ENCODE results near the gene ECM1.

ECM1 gene

DNA sequence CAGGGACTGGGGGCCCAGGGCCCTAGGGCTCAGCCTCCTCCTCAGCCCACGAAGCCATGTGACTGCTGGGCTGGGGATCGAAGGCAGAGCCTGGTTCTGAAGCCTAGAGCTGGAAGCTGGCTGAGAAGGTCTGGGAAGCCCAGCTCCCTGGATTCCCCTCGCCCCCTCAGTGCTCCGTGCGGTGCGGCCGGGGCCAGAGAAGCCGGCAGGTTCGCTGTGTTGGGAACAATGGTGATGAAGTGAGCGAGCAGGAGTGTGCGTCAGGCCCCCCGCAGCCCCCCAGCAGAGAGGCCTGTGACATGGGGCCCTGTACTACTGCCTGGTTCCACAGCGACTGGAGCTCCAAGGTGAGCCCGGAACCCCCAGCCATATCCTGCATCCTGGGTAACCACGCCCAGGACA is 50.4 kb downstream of the ECM1 start:
- Histone ChIP-seq H2BK120ac (ENCODE audit: low read depth, low read length) (no peak overlapping the region), H3K9ac (ENCODE audit: low read length) (peak overlapping the region; percentile 61), H2BK5ac (ENCODE audit: low read depth, low read length, poor library complexity, severe bottlenecking) (no peak overlapping the region), H3K9me3 (ENCODE audit: control insufficient read depth, low read length) (no peaks in the 10 kb centered on the region), H3K79me1 (replicated peaks; ENCODE audit: low read length, poor library complexity, severe bottlenecking) (peaks cover 36% of the 10 kb centered on the region), H4K8ac (ENCODE audit: low read length) (no peak overlapping the region), H3K4me1 (ENCODE audit: control insufficient read depth, insufficient read depth, low read depth, low read length) (peaks cover 48% of the 10 kb centered on the region), H3K27me3 (ENCODE audit: control insufficient read depth in 1 of 2, insufficient read depth in 1 of 2, low read length in 2 of 2) (no peaks in the 10 kb centered on the region), H3K4me2 (ENCODE audit: low read length, poor library complexity, severe bottlenecking) (no peak overlapping the region), H3K4me3 (ENCODE audit: insufficient read depth in 1 of 2, low read depth in 1 of 2, low read length in 2 of 2) (no peak overlapping the region), H2AFZ (ENCODE audit: low read depth, low read length) (no peak overlapping the region), H3K27ac (ENCODE audit: low read length, poor library complexity, severe bottlenecking) (no peak overlapping the region), H2BK12ac (ENCODE audit: low read length in 2 of 2) (peak overlapping the region in 1 of 2 experiments; percentile 10), H3K18ac (ENCODE audit: low read depth in 1 of 2, low read length in 2 of 2) (no peak overlapping the region), H3K14ac (ENCODE audit: low read length in 2 of 2) (no peak overlapping the region), H3K4ac (ENCODE audit: low read depth in 1 of 2, low read length in 2 of 2) (no peak overlapping the region), H3K36me3 (ENCODE audit: control insufficient read depth in 1 of 2, insufficient read depth in 2 of 2, low read depth in 1 of 2, low read length in 2 of 2) (peaks cover 43 to 58% of the 10 kb centered on the region in 2 experiments), H2BK15ac (ENCODE audit: low read depth, poor library complexity, severe bottlenecking) (no peak overlapping the region), H4K91ac (ENCODE audit: low read length) (peak overlapping the region; percentile 64), H2AK5ac (ENCODE audit: low read length, severe bottlenecking) (no peak overlapping the region), H3K23ac (ENCODE audit: low read length in 2 of 2) (no peak overlapping the region)
- WGBS: 85% methylated on average over 15 of the region's 15 CpGs
- peak; percentile 18 for DNase-seq

DNA sequence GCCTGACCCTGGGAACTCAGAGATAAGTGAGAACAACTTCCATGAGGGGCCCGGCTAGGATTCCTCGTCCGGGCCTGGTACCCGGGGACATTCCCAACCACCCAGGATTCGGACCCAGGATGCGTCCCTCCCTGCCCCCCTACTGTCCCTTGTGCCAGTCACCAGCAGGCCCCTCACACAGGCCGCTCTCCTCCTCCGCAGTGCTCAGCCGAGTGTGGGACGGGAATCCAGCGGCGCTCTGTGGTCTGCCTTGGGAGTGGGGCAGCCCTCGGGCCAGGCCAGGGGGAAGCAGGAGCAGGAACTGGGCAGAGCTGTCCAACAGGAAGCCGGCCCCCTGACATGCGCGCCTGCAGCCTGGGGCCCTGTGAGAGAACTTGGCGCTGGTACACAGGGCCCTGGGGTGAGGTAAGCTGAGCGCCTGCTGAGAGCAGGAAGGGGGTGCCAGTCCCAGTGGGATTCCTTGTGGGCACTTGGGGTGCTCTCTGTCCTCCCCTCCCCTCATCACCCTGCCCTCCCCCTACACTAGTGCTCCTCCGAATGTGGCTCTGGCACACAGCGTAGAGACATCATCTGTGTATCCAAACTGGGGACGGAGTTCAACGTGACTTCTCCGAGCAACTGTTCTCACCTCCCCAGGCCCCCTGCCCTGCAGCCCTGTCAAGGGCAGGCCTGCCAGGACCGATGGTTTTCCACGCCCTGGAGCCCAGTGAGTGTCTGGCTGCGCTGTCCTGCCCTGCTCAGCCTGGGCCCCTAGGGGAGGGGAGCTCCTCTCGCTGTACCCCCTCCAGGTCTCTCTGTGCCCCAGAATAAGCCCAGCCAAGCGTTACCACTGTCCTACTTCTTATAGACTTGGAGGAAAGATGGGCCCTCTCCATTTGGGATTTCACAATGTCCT is 51.1 kb downstream of the ECM1 start:
- H3K14ac ChIP-seq (ENCODE audit: low read length in 2 of 2): peak overlapping the region in 1 of 2 experiments; percentile 44
- peak overlapping the region; percentile 9 to 53 for H3K18ac ChIP-seq (ENCODE audit: low read depth in 1 of 2, low read length in 2 of 2)
- H3K23ac ChIP-seq (ENCODE audit: low read length in 2 of 2): no peak overlapping the region
- H3K36me3 ChIP-seq (ENCODE audit: control insufficient read depth in 1 of 2, insufficient read depth in 2 of 2, low read depth in 1 of 2, low read length in 2 of 2): peaks cover 42 to 53% of the 10 kb centered on the region in 2 experiments
- H3K79me1 ChIP-seq (replicated peaks; ENCODE audit: low read length, poor library complexity, severe bottlenecking): peaks cover 36% of the 10 kb centered on the region
- peaks cover 53% of the 10 kb centered on the region for H3K4me1 ChIP-seq (ENCODE audit: control insufficient read depth, insufficient read depth, low read depth, low read length)
- peak; percentile 26 for DNase-seq
- H2AK5ac ChIP-seq (ENCODE audit: low read length, severe bottlenecking): no peak overlapping the region
- H4K91ac ChIP-seq (ENCODE audit: low read length): no peak overlapping the region
- H3K4ac ChIP-seq (ENCODE audit: low read depth in 1 of 2, low read length in 2 of 2): peak overlapping the region; percentile 19 to 41
- peak overlapping the region in 1 of 2 experiments; percentile 49 for H2BK12ac ChIP-seq (ENCODE audit: low read length in 2 of 2)
- no peak overlapping the region for H2BK5ac ChIP-seq (ENCODE audit: low read depth, low read length, poor library complexity, severe bottlenecking)
- no peak overlapping the region for H2BK120ac ChIP-seq (ENCODE audit: low read depth, low read length)
- H3K4me2 ChIP-seq (ENCODE audit: low read length, poor library complexity, severe bottlenecking): no peak overlapping the region
- H2BK15ac ChIP-seq (ENCODE audit: low read depth, poor library complexity, severe bottlenecking): peak overlapping the region; percentile 4
- 90% methylated on average over 26 of the region's 28 CpGs for WGBS
- no peaks in the 10 kb centered on the region for H3K27me3 ChIP-seq (ENCODE audit: control insufficient read depth in 1 of 2, insufficient read depth in 1 of 2, low read length in 2 of 2)
- no peak overlapping the region for H3K27ac ChIP-seq (ENCODE audit: low read length, poor library complexity, severe bottlenecking)
- no peak overlapping the region for H4K8ac ChIP-seq (ENCODE audit: low read length)
- no peak overlapping the region for H2AFZ ChIP-seq (ENCODE audit: low read depth, low read length)
- H3K4me3 ChIP-seq (ENCODE audit: insufficient read depth in 1 of 2, low read depth in 1 of 2, low read length in 2 of 2): no peak overlapping the region
- H3K9ac ChIP-seq (ENCODE audit: low read length): peak overlapping the region; percentile 61
- no peaks in the 10 kb centered on the region for H3K9me3 ChIP-seq (ENCODE audit: control insufficient read depth, low read length)

GRCh38 chr1:150559656-150560010 is 51.7 kb downstream of the ECM1 start:
- Histone ChIP-seq H3K14ac (ENCODE audit: low read length in 2 of 2) (no peak overlapping the region), H4K8ac (ENCODE audit: low read length) (no peak overlapping the region), H3K4me3 (ENCODE audit: insufficient read depth in 1 of 2, low read depth in 1 of 2, low read length in 2 of 2) (no peak overlapping the region), H4K91ac (ENCODE audit: low read length) (no peak overlapping the region), H2BK5ac (ENCODE audit: low read depth, low read length, poor library complexity, severe bottlenecking) (no peak overlapping the region), H3K23ac (ENCODE audit: low read length in 2 of 2) (no peak overlapping the region), H3K9ac (ENCODE audit: low read length) (peak overlapping the region; percentile 61), H3K27ac (ENCODE audit: low read length, poor library complexity, severe bottlenecking) (no peak overlapping the region), H3K27me3 (ENCODE audit: control insufficient read depth in 1 of 2, insufficient read depth in 1 of 2, low read length in 2 of 2) (no peaks in the 10 kb centered on the region), H2BK120ac (ENCODE audit: low read depth, low read length) (no peak overlapping the region), H3K36me3 (ENCODE audit: control insufficient read depth in 1 of 2, insufficient read depth in 2 of 2, low read depth in 1 of 2, low read length in 2 of 2) (peaks cover 36 to 46% of the 10 kb centered on the region in 2 experiments), H2BK12ac (ENCODE audit: low read length in 2 of 2) (peak overlapping the region in 1 of 2 experiments; percentile 55), H2BK15ac (ENCODE audit: low read depth, poor library complexity, severe bottlenecking) (no peak overlapping the region), H3K4me1 (ENCODE audit: control insufficient read depth, insufficient read depth, low read depth, low read length) (peaks cover 58% of the 10 kb centered on the region), H3K18ac (ENCODE audit: low read depth in 1 of 2, low read length in 2 of 2) (peak overlapping the region; percentile 23 to 34), H2AK5ac (ENCODE audit: low read length, severe bottlenecking) (peak overlapping the region; percentile 30), H3K9me3 (ENCODE audit: control insufficient read depth, low read length) (no peaks in the 10 kb centered on the region), H3K4ac (ENCODE audit: low read depth in 1 of 2, low read length in 2 of 2) (peak overlapping the region in 1 of 2 experiments; percentile 41), H3K4me2 (ENCODE audit: low read length, poor library complexity, severe bottlenecking) (no peak overlapping the region), H3K79me1 (replicated peaks; ENCODE audit: low read length, poor library complexity, severe bottlenecking) (peaks cover 36% of the 10 kb centered on the region), H2AFZ (ENCODE audit: low read depth, low read length) (no peak overlapping the region)
- WGBS: 84% methylated on average over 8 of the region's 10 CpGs
- DNase-seq: no peak

GRCh38 chr1:150560011-150560438 is 52.1 kb downstream of the ECM1 start:
- Histone ChIP-seq H3K4me1 (ENCODE audit: control insufficient read depth, insufficient read depth, low read depth, low read length) (peaks cover 59% of the 10 kb centered on the region), H3K4me2 (ENCODE audit: low read length, poor library complexity, severe bottlenecking) (no peak overlapping the region), H3K4ac (ENCODE audit: low read depth in 1 of 2, low read length in 2 of 2) (no peak overlapping the region), H3K27ac (ENCODE audit: low read length, poor library complexity, severe bottlenecking) (no peak overlapping the region), H2AK5ac (ENCODE audit: low read length, severe bottlenecking) (peak overlapping the region; percentile 30), H3K23ac (ENCODE audit: low read length in 2 of 2) (no peak overlapping the region), H2BK12ac (ENCODE audit: low read length in 2 of 2) (peak overlapping the region in 1 of 2 experiments; percentile 55), H3K14ac (ENCODE audit: low read length in 2 of 2) (no peak overlapping the region), H3K18ac (ENCODE audit: low read depth in 1 of 2, low read length in 2 of 2) (peak overlapping the region in 1 of 2 experiments; percentile 40), H2BK120ac (ENCODE audit: low read depth, low read length) (no peak overlapping the region), H2BK15ac (ENCODE audit: low read depth, poor library complexity, severe bottlenecking) (no peak overlapping the region), H4K91ac (ENCODE audit: low read length) (no peak overlapping the region), H3K9ac (ENCODE audit: low read length) (peak overlapping the region; percentile 98), H3K4me3 (ENCODE audit: insufficient read depth in 1 of 2, low read depth in 1 of 2, low read length in 2 of 2) (peak overlapping the region in 1 of 2 experiments; percentile 56), H4K8ac (ENCODE audit: low read length) (no peak overlapping the region), H2BK5ac (ENCODE audit: low read depth, low read length, poor library complexity, severe bottlenecking) (no peak overlapping the region), H2AFZ (ENCODE audit: low read depth, low read length) (no peak overlapping the region), H3K79me1 (replicated peaks; ENCODE audit: low read length, poor library complexity, severe bottlenecking) (peaks cover 36% of the 10 kb centered on the region), H3K9me3 (ENCODE audit: control insufficient read depth, low read length) (no peaks in the 10 kb centered on the region), H3K36me3 (ENCODE audit: control insufficient read depth in 1 of 2, insufficient read depth in 2 of 2, low read depth in 1 of 2, low read length in 2 of 2) (peaks cover 34 to 45% of the 10 kb centered on the region in 2 experiments), H3K27me3 (ENCODE audit: control insufficient read depth in 1 of 2, insufficient read depth in 1 of 2, low read length in 2 of 2) (no peaks in the 10 kb centered on the region)
- 53% methylated on average over 9 of the region's 9 CpGs for WGBS
- DNase-seq: peak; percentile 76

All from mesenchymal stem cell (in vitro differentiated cells and primary cell).